GM21390 (cell line): ENCODE results near the gene OFD1.

ENCODE experiments used
- ATAC-seq: cut with Tn5 transposase; IDR thresholded peaks from one replicate; pipeline ENCODE4 v1.9.1; 2021; ENCODE audit not compliant: unreplicated experiment

The OFD1 gene, protein sequence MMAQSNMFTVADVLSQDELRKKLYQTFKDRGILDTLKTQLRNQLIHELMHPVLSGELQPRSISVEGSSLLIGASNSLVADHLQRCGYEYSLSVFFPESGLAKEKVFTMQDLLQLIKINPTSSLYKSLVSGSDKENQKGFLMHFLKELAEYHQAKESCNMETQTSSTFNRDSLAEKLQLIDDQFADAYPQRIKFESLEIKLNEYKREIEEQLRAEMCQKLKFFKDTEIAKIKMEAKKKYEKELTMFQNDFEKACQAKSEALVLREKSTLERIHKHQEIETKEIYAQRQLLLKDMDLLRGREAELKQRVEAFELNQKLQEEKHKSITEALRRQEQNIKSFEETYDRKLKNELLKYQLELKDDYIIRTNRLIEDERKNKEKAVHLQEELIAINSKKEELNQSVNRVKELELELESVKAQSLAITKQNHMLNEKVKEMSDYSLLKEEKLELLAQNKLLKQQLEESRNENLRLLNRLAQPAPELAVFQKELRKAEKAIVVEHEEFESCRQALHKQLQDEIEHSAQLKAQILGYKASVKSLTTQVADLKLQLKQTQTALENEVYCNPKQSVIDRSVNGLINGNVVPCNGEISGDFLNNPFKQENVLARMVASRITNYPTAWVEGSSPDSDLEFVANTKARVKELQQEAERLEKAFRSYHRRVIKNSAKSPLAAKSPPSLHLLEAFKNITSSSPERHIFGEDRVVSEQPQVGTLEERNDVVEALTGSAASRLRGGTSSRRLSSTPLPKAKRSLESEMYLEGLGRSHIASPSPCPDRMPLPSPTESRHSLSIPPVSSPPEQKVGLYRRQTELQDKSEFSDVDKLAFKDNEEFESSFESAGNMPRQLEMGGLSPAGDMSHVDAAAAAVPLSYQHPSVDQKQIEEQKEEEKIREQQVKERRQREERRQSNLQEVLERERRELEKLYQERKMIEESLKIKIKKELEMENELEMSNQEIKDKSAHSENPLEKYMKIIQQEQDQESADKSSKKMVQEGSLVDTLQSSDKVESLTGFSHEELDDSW

DNA sequence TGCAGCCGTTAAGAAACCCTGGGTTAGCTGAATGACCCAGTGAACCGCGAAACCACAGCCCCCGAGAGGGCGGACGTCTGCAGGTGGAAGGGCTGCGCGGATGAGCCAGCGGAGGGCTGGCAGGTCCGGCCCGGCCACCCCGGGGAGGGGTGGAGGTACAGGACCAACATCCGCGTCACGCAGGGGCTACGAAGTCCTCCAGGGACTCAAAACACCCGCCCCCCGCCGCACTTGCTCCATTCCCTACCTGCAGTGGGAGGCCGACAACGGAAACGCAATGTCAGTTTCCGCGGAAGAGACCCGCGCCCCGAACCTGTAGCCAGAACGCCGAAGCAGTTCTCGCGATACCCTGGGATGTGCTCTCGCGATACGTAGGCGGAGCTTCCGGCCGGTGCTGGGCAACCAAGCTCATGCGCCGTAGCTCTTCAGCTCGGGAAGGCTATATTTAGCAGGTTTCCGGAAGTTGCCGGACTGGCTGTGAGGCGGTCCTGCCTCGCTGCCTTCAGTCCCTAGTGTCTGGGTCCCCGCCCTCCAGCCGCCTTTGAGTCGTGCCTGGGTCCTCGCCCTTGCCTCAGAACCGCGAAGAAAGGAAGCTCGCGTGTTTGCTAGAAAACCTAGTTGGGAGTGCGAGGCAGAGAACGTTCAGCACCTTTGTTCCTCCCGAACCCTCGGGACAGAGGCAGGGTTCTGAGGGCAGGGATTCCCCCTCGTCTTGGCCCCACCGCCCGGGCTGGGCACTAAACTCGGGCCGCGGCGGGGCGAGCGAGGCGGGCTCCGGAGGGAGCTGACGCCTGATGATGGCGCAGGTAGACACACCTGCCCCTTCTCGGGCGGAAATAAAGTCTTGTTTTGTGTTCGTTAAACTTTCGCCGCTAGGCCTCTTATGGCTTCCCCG lies at the start of gene OFD1, which contains the start of gene TRAPPC2:
TSS of gene OFD1 (plus strand) at position 471 of the 895 bp plus-strand sequence. CDS start at position 795, 324 bp downstream.
TSS of gene TRAPPC2 (minus strand) at position 343 of the 895 bp plus-strand sequence. CDS start 14,657 bp downstream, outside the sequence.
- ATAC-seq: peak; percentile 87

DNA sequence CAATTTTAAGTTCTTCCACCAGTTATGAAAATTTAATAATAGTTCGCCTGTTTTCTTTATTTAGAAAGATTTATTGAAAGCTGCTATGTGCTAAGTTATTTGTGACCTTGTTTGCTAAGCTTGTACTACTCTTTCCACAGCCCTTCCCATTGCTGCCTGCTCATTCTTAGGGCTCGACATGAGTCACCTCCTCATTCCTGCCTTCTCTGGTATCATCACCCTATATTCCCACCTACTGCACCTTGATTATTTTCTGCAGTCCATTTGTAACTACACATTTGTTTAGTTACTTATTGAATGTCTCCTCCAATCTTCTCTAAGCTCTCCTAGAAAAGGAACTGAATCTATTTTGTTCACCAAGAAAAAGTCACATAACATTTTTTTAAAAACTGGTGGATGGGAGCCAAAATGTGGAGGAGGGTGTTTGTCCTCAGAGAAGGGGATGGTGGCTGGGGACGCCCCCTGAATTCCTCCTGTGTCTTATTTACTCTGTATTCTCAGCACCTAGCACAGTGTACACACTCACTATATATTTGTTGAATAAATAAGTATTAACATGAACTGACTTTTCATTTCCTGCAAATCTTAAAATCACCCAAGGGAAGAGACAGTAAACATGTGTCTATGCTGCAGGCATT lies 49.3 kb upstream of the OFD1 start:
- ATAC-seq: no peak

DNA sequence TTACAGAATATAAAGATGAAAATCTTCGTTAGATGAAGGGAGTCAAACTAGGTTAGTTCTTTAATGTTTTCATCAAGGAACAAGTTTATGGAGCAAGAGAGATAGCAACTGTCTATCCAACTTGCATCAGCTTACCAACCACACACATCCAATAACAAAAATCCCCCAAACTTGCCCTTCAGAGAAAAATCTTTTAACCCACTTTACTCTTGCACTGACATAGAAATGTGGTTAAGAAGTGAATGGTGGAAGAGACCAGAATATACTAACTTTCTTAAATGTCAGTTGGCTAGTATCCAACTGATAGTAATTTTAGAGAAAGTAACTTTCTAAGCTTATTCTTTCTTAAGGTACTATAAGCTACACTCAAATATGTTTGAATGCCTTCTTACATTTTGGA lies 47.3 kb upstream of the OFD1 start:
- ATAC-seq: no peak

DNA sequence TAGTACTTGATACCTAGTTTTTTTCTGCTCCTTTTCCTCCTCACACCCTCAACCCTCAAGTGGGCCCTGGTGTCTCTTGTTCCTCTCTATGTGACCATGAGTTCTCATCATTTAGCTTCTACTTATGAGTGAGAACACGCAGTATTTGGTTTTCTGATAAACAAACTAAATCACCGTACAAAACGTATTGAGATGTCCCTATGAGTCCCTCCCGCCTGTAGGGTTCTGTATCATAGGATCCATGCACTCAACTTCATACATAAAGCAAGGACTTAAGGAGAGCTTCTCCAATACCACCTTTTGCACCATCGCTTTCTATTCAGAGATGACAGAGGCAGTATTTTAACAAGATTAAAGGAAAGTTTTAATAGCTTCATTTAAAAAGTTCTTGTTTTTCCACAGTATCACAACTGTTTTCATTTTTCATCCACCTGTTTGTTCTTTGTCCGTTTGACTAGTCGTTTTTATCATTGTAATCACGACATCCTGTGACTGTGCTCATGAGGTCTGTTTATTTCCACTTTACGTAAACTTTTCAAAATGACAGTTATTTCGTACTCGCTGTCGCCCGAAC lies 46.1 kb upstream of the OFD1 start:
- ATAC-seq: no peak

DNA sequence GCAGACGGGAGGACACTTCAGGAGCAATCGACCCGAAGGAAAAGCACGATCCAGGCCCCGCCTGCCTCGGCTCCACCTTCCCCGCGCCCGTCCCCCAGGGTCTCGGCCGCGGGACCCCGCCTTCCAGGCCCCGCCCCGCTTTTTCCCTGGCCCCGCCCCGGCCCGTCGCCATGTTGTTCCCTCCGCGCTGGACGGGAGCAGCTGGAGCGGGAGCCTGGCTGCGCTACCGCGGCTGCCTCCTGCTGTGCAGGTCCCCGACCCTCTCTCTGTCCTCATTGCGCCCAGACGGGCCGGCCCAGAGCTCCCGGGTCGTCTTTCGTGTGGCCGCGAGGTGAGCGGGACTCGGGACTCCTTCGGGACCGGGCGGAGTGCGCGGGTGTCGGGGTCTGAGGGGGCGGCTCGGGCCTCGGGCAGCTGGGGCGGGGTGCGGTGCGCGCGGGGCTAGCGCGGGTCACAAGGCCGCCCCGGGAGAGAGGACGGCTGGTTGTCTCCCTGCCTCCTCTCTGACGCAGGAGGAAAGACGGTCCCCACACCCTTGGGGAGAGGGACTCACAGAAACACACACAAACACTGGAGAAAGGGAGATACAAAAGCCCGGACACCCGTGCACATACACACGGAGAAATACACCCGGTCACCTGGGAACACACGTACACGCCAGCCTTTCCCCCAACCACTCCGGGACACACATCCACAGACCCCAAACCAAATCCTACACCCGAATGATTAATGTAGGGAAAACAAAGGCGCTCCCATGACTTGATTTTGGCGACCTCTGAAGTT lies 45.4 kb upstream of the OFD1 start, which contains the start of gene RAB9A:
TSS of gene RAB9A (plus strand) at position 171 of the 783 bp plus-strand sequence. CDS start 19,619 bp downstream, outside the sequence.
- peak; percentile 72 for ATAC-seq

DNA sequence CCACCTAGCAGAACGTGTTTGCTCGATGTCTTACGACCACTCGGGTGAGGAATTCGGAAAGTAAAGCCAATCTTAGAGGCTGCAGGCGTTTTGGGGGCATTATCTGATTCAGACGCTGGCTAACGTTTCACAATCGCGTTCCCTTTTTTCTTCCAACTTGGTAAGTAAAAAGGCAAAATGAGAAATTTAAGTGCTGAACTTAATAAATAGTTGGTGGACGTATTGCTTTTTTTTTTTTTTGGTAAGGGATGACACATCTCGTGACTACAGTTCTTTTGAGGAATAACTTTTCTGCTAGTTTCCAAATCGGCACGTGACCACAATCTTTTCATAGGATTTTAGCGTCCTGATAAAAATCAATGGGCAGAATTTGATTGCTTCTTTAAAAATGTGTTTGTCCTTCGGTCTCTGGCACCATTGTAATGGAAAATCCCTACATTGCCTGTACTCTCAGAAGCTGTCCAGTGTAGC lies 44.8 kb upstream of the OFD1 start:
- no peak for ATAC-seq

DNA sequence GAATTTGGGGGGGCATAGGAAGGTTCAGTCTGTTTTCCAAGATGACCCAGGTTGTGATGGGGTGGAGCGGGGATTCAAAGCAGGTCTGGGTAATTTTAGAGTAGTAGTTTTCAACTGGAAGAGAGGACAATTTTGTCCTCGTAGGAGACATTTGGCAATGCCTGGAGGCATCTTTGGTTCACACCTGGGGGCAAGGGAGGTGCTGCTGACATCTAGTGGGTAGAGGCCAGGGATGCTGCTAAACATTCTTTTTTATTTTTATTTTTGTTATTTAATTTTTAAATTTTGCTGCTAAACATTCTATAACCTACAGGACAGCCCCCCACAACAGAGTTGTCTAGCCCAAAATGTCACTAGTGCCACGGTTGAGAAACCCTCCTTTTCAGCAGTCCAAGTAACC lies 43.7 kb upstream of the OFD1 start:
- ATAC-seq: no peak

DNA sequence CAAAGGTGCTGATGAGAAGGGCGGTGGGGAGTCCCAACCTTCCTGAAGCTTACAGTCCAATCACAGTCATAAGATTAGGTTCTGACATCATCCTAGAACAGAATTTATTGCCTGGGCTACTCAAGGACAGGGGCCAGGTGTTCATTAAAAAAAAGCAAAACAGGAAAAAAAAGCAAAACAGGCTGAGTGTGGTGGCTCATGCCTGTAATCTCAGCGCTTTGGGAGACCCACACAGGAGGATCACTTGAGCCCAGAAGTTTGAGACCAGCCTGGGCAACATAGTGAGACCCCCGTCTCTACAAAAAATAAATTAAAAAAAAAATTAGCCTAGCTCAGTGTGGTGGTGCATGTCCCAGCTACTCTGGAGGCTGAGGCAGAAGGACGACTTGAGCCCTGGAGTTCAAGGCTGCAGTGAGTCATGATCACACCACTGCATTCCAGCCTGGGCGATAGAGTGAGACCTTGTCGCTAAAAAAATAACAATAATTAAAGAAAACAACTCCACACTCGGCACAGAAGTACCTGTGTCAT lies 42.6 kb upstream of the OFD1 start:
- ATAC-seq: no peak

DNA sequence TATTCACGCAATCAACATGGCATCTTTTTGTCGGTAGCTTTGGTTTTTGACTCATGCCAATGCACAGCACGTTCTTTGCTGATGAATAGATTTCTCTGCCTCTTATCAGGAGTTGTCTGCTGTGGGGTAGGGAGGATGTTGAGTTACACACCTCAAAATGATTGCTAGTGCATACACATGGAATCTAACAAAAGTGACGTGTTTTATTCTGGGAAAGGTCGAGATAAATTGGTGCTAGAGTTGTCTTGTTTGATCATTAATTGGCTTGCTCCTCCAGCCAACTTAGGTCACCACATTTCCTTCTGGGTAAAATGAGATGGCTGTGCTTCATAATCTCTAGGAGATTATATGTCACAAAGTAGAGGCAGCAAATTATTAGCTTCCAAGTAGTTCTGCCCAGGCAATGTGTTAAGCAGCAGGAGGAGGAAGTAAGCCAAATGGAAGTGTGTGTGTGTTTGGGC lies 41.7 kb upstream of the OFD1 start:
- ATAC-seq: no peak

DNA sequence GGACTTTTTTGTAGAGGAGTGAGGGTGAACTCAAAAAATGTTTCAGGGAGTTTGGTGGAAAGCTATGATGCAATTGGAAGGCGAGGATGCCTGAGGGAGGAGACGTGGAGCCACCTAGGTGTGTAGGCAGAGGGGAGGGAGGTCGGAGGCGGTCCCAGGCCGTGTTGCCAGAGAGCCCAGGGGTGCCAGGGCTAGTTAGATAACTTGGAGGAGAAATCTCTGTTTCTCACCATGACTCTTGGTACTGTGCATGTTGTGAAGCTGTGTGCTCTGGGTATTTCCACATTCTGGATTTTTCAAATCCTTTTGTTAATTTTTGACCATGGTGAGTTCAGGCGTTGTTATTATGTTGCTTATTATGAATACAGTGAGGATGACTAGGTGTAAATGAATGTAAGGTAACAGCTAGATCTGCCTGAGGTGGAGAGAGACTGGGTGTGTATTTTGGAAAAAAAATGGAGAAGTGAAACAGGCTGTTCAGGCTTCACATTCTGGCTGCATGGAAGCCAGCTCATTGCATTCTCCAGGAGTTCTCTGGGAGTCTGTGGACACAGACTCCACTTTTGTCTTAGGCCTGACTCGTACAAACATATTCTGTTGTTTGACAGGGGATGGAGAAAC lies 41.1 kb upstream of the OFD1 start:
- ATAC-seq: no peak

DNA sequence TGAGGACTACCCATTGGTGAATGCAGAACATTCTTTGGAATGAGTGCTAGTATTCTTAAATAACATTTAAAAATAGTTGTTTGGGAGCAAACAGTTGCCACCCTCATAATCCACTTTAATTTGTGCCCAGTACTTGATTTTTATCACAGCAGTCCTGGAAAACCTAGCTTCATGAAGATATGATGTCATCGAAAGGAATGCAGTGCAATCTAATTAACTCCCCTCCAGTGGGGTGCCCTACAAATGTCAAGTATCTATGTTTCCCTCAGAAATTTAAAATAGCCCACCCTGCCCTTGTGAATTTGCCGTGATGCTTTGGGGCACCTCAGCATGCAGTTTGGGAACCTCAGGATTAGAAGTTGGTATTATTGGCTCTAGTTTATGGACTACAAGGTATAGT lies 40.2 kb upstream of the OFD1 start:
- no peak for ATAC-seq

DNA sequence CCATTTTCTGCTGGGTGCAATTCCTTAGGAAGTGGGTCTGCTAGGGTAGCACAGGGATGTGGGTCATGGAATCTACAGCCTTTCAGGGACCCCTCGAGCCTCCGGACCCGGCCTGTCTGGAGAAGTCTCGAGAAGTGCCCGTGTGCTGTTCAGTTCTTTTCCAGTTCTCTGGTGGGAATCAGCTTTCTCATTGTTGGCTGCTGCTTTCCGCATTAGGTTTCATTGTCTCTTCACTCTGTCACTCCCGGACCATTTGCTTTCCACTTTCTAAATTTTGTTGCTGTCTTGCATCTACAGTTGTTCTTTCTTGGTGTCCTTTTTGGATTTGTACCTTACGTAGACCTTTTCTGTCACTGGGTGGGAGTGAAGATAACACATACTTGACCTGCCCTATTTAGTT lies 39.6 kb upstream of the OFD1 start:
- no peak for ATAC-seq

DNA sequence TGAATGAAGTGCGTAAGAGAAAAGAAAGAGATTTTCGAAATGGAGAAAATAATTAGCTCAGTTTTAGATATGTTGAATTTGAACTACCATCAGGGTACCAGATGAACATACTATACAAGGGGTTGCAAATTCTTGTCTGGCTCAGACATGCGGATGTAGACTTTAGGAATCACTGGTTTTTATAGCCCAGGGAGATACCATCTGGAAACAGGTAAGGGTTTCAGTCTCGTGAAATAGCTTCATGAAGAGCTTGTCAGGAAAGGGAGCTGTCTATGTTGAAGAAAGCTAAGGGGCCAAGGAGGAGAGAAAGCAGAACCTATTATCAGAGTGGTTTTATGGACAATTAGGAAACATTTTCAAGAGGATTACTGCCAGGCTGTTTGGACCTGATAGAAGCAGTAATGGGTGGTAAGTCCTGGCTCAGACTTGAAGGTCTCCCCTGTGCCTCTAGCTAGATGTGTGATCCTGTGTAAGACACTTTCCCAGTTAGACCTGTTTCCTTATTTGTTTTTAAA lies 38.9 kb upstream of the OFD1 start:
- ATAC-seq: no peak

DNA sequence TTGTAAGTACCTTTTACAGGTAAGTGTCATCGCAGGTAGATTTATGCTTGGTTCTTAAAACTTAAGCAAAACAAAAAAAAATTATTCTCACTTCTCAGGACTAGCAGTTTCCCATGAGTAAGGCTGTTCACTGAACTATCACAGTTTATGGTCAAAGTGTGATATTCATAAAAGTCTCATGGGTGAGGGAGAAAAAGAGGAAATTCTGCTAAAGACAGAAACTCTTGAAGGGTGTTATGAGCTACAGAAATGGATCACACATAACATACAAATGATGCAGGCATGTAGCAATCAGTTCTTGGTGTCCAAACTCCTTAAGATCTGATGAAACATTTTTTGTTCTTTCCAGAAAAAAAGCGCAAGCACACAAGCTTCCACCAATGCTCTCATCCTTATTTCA lies 37.1 kb upstream of the OFD1 start:
- ATAC-seq: peak; percentile 57

DNA sequence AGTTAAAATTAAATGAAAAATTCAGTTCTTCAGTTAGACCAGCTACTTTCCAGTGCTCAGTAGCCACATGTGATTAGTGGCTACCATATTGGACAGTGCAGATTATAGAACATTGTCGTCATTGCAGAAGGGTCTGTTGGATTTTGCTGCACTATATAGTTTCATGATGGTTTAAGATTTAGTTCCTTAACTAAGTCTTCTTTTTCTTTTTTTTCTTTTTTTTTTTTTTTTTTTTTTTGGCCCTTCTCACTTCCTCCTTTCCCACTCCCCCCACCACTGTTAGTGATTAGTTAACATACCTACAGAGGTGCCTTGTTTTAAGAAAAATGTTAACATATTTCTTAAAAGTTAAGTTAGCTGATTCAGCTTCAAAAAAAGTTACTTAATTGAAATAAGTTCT lies 36.6 kb upstream of the OFD1 start:
- ATAC-seq: no peak

DNA sequence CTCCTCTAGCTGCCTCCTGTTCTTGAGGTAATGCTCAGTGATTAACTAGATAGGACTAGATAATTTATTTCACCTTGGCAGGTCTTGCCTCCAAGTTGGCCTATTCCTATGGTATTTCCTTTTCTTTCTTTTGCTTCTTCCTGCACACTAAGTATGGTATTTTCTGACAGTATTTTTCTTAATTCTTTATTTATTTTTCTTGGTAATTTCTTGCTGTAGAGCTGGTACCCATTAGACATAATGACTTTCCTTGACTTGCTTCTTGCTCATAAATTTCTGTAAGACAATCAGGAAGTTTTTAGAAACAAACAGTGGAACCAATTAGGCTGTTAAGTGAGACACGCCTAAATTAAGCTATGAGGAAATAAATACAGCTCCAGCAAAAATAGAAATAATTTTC lies 36.1 kb upstream of the OFD1 start:
- ATAC-seq: no peak

DNA sequence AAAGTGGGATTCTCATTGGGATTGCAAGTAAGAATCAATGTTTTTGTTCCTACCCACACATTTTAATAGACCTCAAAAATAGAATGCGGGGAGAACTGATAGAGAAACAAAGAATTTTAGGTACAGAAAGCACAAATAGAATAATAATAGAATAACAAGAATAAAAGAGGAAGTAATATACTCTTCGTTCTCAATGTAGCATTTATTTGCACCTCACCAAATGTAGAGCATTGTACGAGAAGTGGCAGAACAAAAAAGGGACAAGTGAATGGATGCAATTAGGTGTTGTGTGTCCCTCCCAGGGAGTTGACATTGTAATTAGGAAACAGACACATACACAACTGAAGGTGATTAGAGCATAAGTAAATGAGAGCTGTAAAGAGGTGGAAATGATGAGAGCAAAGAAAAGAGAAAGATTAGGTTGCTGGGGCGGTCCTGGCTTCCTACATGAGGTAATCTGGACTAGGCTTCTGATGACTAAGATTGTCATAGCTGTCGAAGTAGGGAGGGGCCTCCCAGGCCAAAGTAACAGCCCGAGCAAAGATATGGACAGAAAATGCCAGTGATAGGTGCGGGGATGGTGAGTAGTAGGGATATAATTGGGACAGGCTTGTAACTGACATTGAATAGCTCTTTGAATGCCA lies 35.2 kb upstream of the OFD1 start:
- ATAC-seq: peak; percentile 61
